ENCODE measurements around the gene EVA1C. TPM values are rescaled to one million over a fixed set of nuclear protein-coding genes. Genes with fewer than 3 reads are reported as not detected.
A peak's percentile ranks its signal among the peaks of the same experiment; 100 is the strongest.

Gene EVA1C
- total and polyA plus RNA-seq, 9 of the 15 experiments (the other 6 are each of a cell fraction or from before 2014, with no cell fraction given), result 0.22 TPM; not detected in 8

DNA sequence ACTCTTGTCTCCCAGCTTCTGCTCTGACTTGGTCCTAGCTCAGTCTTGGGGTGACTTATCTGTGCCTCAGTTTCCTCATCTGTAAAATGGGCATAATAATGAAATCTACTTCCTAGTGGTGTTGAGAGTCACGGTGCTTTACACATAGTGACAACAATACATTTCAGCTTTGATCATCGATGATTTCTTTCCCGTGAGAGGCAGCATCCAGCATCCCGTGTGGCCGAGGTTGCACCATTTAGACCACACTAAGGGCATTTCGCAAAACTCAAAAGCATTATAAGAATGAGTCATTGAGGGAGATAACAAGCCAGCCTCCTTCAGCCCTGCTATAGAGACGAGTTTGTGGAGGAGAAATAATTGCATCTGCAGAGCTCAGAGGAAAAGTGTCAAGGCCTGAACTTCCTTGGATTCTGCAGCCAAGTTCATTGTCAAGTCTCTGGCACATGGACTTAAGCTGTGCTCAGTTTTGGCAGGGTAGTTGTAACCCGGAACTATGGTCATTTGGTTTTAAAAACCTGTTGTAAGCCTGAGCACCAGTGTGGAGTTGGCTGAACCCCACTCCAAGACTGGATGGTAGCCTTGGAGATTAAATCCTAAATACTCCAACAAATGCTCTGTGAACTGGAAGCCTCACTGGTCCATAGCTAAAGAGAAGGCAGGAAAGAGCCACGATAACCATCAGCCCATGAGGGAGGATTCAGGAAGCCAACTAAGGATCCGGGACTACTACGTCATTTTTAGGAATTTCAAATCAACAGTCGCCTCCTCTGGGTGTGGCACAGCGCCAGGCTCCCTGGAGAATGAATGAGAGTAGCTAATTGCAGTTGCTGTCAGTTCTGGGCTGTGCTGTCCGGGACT is 108.6 kb downstream of the EVA1C start (continued):
- TF ChIP-seq SETDB1 (IDR thresholded peaks at IDR 0.05; ENCODE audit: low read length), result no peak
- TF ChIP-seq TCFL5 (CRISPR knock-in tag; conservative IDR thresholded peaks at IDR 0.05), result no peak
- TF ChIP-seq ZNF175 (CRISPR knock-in tag; IDR thresholded peaks at IDR 0.05; ENCODE audit: low read depth), result no peak
- TF ChIP-seq ARID1B (IDR thresholded peaks at IDR 0.05), result no peak

DNA sequence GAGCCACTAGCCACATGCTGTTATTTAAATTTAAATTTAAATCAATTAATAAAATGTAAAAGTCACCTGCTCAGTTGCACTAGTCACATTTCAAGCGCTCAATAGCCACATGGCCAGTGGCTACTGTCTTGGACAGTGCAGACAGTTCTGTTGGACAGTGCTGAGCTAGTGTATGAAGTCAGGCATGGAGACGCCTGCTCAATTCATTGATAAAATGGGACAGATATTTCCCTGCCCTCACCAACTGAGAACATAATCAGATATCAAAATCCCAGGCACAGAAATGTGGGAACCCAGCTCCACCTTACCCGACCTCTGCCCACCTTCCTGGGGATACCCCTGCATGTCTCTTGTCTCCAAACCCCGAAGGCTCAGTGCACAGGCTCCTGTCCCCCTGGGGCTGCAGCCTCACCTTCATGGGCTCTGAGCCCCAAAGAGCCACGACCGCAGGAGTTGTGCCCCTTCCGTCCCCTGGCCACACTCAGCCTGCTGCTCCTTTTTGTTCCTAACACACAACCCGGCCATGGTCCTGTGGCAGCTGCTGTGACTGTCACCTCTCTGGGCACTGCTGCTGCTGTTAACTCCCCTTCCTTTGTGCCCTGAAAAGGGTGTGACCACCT is 109.3 kb downstream of the EVA1C start:
- intact Hi-C loops (cut with micrococcal nuclease), result no loop called here
- H3K9me3 ChIP-seq (replicated peaks; ENCODE audit: control insufficient read depth, insufficient read depth, low read depth, low read length), result 0 out of 2 replicates have a peak, but pooled peaks cover 3% of the 10 kb centered on the region
- no peak overlapping the region for H3K27ac ChIP-seq (ENCODE audit: extremely low read depth, low read depth, low read length)
- no peaks in the 10 kb centered on the region for H3K36me3 ChIP-seq (ENCODE audit: control insufficient read depth, insufficient read depth, low read length)
- peak; percentile 15; the same call in 1 of the 3 replicates for ATAC-seq
- FAIRE-seq, result no peak
- H3K4me1 ChIP-seq (replicated peaks in 1 of 2; ENCODE audit: control insufficient read depth in 2 of 2, insufficient read depth in 2 of 2, low read length in 2 of 2), result peaks cover 10 to 16% of the 10 kb centered on the region in 2 experiments; a peak in 4 of 5 replicates
- no peaks in the 10 kb centered on the region for H3K9me1 ChIP-seq (ENCODE audit: control insufficient read depth, insufficient read depth, low read length)
- no peak for DNase-seq (ENCODE audit: extremely low read depth in 1 of 4, low spot score in 3 of 4)
- H3K27me3 ChIP-seq (ENCODE audit: control insufficient read depth in 2 of 2, insufficient read depth in 2 of 2, low read length in 2 of 2), result peaks cover 0 to 6% of the 10 kb centered on the region in 2 experiments; a peak in 2 of 5 replicates
- in situ Hi-C loops (cut with MboI), result no loop called here
- peak overlapping the region; percentile 7; the same call in 1 of the 2 replicates for H3K4me2 ChIP-seq (ENCODE audit: insufficient read depth, low read length)
- no TSS peak for BruUV-seq (replicated peaks)
- ChIA-PET POLR2A (interaction anchor here (0.5 to 1.5 kb wide), 4 partner anchors 10 to 44 kb away, joined by 3 to 5 read pairs (median 4); no protein-coding TSS in a partner anchor), CTCF (ENCODE audit: low intra/inter-chr PET ratio) (no interaction called here)
- 37% methylated on average over 8 of the region's 8 CpGs for WGBS (ENCODE audit: insufficient coverage, low coverage, missing lambda C conversion rate)
- no peaks in the 10 kb centered on the region for H4K20me1 ChIP-seq (replicated peaks; ENCODE audit: control insufficient read depth, insufficient read depth, low read length)
- peak overlapping the region in 1 of 2 experiments; percentile 73; a peak in 2 of 4 replicates for H3K9ac ChIP-seq (ENCODE audit: insufficient read depth in 1 of 2, low read depth in 2 of 2, low read length in 2 of 2)
- H2AFZ ChIP-seq (ENCODE audit: low read depth, low read length), result no peak overlapping the region
- no peak overlapping the region for H3K4me3 ChIP-seq
- H3K79me2 ChIP-seq (ENCODE audit: control insufficient read depth, insufficient read depth, low read length), result no peaks in the 10 kb centered on the region
- TF ChIP-seq, protein P1, sequence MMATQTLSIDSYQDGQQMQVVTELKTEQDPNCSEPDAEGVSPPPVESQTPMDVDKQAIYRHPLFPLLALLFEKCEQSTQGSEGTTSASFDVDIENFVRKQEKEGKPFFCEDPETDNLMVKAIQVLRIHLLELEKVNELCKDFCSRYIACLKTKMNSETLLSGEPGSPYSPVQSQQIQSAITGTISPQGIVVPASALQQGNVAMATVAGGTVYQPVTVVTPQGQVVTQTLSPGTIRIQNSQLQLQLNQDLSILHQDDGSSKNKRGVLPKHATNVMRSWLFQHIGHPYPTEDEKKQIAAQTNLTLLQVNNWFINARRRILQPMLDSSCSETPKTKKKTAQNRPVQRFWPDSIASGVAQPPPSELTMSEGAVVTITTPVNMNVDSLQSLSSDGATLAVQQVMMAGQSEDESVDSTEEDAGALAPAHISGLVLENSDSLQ (IDR thresholded peaks at IDR 0.05), result no peak
- TF ChIP-seq CEBPG (CRISPR knock-in tag; IDR thresholded peaks at IDR 0.05), result no peak
- no peak for TF ChIP-seq CEBPG (tag; conservative IDR thresholded peaks at IDR 0.05 in 1 of 2, IDR thresholded peaks at IDR 0.05 in 1 of 2)
- TF ChIP-seq ZNF24 (IDR thresholded peaks at IDR 0.05), result no peak
- TF ChIP-seq ZNF41 (CRISPR knock-in tag; conservative IDR thresholded peaks at IDR 0.05), result no peak
- TF ChIP-seq TRIM24 (IDR thresholded peaks at IDR 0.05), result no peak
- TF ChIP-seq HIVEP1 (CRISPR knock-in tag; IDR thresholded peaks at IDR 0.05), result no peak
- no peak for TF ChIP-seq ZNF217 (CRISPR knock-in tag; IDR thresholded peaks at IDR 0.05)
